ENCODE measurements around the gene WFDC13.
"Not testable (repeated sequence)": the region's sequence is repeated elsewhere in the genome, so short reads cannot be mapped to it uniquely, and the experiment has no call there.

Gene WFDC13, protein sequence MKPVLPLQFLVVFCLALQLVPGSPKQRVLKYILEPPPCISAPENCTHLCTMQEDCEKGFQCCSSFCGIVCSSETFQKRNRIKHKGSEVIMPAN

DNA sequence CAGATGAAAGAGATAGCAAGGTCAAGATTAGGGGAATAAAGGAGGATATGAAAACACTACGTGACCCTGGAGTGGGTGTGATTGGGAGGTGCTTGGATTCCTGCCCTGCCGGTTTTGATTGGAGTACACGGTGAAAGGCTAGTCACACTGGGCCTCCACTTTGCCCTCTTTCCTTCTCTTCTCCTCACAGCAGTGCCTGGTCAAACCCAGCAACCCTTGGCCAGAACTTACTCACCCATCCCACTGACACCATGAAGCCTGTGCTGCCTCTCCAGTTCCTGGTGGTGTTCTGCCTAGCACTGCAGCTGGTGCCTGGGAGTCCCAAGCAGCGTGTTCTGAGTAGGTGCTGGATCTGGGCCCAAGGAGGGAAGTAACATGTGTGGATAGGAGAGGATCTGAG is at the start of gene WFDC13:
TSS of gene WFDC13 (plus strand) at position 166 of the 400 bp plus-strand sequence. CDS start at position 252, 86 bp downstream.
- no peak for DNase-seq

DNA sequence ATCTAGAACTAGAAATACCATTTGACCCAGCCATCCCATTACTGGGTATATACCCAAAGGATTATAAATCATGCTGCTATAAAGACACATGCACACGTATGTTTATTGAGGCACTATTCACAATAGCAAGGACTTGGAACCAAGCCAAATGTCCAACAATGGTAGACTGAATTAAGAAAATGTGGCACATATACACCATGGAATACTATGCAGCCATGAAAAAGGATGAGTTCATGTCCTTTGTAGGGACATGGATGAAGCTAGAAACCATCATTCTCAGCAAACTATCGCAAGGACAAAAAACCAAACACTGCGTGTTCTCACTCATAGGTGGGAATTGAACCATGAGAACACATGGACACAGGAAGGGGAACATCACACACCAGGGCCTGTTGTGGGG is 44.8 kb upstream of the WFDC13 start:
- DNase-seq = not testable (repeated sequence)

DNA sequence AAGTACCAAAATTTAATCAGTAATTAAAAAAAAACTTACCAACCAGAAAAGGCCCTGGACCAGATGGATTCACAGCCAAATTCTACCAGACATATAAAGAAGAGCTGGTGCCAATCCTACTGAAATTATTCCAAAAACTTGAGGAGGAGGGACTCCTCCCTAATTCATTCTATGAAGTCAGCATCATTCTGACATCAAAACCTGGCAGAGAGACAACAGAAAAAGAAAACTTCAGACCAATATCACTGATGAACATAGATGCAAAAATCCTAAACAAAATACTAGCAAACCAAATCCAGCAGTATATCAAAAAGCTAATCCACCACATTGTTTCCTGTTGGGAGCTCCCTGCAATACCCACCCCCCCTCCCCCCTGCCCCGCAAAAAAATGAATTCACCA is 31.7 kb upstream of the WFDC13 start, which contains the start of gene WFDC11:
TSS of gene WFDC11 (minus strand) at position 101 of the 400 bp plus-strand sequence. CDS start 19,639 bp downstream, outside the sequence.
- DNase-seq = no peak

DNA sequence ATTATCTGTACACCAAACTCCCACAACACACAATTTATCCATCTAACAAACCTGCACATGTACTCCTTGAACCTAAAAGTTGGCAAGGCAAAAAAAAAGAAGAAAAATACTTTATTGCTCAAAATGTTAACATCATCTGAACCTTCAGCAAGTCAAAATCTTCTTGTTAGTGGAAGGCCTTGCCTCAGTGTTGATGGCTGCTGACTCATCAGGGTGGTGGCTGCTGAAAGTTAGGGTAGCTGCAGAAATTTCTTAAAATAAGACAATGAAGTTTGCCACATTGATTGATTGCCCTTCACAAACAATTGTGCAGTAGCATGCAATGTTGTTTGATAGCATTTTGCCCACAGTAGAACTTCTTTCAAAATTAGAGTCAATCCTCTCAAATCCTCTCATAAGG is 29.1 kb upstream of the WFDC13 start:
- DNase-seq = no peak

DNA sequence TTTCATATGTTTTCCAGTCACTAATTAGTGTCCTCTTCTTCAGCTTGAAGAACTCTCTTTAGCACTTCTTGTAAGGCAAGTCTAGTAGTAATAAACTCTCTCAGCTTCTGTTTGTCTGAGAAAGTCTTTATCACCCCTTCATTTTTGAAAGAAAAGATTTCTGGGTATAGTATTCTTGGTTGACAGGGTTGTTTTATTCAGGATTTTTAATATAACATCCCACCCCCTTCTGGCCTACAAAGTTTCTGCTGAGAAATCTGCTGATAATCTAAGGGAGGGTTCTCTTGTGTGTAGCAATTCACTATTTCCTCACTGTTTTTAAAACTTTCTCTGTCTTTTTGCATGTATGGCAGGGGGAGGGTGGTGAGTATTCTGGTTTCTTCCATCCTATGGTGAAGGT is 22.2 kb upstream of the WFDC13 start:
- DNase-seq = no peak

DNA sequence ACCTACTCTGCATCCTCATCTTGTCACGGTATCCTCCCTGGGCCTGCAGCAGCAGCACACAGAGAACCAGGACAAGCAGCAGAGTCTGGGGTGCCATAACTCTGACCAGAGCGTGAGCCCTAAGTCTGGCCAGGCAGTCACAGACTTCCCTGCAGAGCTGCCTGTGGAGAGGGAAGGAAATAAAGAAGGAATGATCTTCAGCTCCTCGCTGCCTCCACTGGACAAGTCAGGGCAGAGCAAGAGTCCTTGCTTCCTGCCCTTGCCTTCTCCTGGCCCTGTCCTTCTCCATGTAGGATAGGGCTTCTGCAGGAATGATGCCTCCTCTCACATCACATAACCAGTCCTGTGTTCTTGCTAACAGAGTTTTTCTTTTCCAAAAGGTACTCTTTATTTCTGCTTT is 15.9 kb upstream of the WFDC13 start:
- no peak for DNase-seq

DNA sequence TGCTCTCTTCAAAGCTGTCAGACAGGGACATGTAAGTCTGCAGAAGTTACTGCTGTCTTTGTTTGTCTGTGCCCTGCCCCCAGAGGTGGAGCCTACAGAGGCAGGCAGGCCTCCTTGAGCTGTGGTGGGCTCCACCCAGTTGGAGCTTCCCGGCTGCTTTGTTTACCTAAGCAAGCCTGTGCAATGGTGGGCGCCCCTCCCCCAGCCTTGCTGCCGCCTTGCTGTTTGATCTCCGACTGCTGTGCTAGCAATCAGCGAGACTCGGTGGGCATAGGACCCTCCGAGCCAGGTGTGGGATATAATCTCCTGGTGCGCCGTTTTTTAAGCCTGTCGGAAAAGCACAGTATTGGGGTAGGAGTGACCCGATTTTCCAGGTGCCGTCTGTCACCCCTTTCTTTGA is 8.5 kb upstream of the WFDC13 start:
- DNase-seq = not testable (repeated sequence)

DNA sequence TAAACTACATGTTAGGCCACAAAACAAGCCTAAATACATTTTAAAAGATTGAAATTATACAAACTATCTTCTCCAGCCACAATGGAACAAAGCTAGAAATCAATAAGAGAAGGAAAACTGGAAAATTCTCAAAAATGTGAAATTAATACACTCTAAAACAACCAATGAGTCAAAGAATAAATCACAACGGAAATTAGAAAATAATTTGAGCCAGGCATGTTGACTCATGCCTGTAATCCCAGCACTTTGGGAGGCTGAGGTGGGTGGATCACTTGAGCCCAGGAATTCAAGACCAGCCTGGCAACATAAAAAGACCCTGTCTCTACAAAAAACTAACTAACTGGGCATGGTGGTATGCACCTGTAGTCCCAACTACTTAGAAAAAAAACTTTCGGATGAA is 6.3 kb upstream of the WFDC13 start:
- DNase-seq = no peak

DNA sequence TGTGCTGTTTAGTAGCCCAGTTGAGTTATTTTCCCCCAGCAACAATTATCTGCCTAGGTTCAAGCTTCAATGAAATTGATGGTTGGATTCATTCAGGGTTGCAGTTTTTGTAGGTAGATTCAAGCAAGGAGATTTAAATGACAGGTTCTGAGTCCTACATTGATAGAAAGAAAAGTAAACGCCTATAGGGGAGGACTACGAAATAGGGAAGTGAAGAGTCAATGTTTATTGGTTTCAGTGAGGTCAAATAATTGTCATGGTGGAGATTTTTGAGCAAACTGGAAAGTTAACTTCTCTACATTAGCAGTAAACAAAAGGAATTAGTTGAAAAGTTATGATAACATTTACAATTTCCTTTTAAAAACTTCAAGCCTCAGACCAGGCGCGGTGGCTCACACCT is 734 bp upstream of the WFDC13 start:
- no peak for DNase-seq

DNA sequence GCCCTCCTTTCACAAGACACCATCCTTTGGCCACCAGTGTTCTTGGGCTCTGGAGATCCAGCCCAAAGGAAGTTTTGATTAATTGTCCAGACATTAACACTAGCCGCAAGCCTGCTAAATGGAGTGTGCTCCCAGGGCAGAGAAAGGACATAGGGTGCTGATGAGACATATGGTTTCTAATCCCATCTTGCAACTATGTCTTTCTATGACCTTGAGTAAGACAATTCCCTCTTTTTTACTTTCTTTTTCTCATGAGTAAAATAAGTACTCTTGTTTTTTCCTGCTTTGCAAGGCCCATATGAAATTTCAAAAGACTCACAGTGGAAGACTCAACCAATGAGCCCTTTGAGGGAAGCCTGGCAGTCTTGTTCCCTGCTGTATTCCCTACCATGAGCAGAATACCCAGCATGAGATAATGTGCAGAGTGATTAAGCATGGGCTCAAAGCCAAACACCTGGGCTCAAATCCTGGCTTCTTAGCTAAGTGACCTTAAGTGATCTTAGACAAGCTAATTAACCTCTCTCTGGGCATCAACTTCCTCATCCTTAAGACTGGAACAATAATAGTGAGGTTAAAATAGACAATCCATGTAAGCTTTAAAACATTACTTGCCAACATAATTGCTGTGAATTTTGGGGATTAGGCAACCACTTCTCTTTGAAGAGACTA is 3.3 kb downstream of the WFDC13 start, which contains the start of gene WFDC10B:
TSS of gene WFDC10B (minus strand) at position 51 of the 669 bp plus-strand sequence. CDS start 19,027 bp downstream, outside the sequence.
- DNase-seq = no peak

DNA sequence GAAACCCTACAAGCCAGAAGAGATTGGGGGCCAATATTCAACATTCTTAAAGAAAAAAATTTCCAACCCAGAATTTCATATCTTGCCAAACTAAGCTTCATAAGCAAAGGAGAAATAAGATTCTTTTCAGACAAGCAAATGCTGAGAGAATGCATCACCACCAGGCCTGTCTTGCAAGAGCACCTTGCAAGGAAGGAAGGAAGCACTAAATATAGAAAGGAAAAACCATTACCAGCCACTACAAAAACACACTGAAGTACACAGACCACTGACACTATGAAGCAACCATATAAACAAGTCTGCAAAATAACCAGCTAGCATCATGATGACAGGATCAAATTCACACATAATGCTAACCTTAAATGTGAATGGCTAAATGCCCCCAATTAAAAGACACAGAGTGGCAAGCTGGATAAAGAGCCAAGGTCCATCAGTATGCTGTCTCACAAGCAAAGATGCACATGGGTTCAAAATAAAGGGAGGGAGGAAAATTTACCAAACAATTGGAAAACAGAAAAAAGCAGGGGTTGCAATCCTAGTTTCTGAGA is 14.4 kb downstream of the WFDC13 start:
- not testable (repeated sequence) for DNase-seq

DNA sequence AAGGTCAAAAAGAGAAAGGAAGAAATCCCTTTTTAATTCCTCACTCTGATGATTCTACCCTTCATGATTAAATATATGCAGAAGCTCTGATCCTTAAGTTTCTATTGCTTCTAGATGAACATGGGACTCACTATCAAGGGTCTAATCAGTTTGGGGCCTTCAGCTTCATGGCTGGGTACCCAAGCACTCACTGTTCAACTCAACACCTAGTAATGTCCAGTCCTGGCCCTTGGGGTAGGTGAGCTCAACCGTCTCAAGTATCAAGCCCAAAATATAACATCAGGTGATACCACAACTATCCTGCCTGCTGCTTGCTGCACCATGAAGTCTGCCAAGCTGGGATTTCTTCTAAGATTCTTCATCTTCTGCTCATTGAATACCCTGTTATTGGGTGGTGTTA is 20.2 kb downstream of the WFDC13 start, which contains the start of gene SPINT4:
TSS of gene SPINT4 (plus strand) at position 301 of the 400 bp plus-strand sequence. CDS start at position 322, 21 bp downstream.
- no peak for DNase-seq

DNA sequence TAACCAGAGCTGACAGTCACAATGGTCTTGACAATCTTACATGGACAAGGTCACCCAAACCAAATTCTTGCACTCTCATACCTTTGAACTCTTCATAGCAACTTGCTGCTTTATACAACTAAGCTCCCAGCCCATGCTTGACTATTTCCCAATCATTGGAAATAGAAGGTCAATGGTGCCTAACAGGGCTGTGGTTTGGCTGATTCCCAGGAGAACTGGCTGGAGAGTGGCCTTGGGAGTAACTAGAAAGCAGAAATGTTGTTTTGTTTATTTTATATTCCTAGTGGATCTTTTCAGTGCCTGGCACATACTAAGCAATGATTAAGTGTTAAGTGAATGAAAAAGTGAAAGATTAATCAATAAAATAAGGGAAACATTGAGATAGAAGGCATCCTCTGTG is 23.3 kb downstream of the WFDC13 start:
- no peak for DNase-seq

DNA sequence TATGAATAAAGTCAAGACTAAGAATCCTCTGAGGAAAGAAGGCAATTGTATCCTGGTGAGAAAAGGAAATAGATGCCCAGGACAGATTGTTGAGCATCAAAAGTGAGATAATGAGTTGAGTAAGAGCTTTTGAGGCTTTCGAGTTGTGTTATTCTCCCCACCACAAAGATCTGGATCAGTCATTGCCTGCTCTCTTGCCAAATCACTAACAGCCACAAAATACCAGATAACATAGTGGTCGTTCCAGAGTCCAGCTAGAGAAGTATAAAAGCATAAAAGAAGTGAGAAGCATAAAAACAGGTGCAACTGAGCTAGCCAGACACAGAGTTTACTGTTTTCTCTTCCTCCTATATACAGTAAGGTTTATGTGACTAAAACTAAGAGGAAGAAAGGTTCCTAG is 25.2 kb downstream of the WFDC13 start:
- no peak for DNase-seq

DNA sequence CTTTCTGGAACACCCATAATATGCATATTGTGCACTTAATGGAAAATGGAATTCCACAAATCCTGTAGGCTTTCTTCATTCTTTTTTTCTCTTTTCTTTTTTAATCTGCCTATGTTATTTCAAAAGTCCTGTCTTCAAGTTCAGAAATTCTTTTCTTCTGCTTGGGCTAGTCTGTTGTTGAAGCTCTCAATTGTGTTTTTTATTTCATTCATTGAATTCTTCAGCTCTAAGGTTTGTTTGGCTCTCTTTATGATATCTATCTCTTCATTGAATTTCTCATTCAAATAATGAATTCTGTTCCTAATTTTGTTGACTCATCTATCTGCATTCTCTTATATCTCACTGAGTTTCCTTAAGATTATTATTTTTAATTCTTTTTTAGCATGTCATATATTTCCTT is 30.4 kb downstream of the WFDC13 start:
- no peak for DNase-seq

DNA sequence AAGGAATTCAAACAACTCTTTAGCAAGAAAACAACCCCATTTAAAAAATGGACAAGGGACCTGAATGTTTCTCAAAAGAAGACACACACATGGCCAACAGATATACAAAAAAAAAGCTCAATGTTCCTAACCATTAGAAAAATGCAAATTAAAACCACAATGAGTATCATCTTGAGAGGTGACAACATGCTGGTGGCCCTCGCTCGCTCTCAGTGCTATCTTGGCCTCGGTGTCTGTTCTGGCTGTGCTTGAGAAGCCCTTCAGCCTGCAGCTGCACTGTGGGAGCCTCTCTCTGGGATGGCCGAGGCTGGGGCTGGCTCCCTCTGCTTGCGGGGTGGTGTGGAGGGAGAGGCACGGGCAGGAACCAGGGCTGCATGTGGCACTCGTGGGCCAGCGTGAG is 33.7 kb downstream of the WFDC13 start:
- no peak for DNase-seq

DNA sequence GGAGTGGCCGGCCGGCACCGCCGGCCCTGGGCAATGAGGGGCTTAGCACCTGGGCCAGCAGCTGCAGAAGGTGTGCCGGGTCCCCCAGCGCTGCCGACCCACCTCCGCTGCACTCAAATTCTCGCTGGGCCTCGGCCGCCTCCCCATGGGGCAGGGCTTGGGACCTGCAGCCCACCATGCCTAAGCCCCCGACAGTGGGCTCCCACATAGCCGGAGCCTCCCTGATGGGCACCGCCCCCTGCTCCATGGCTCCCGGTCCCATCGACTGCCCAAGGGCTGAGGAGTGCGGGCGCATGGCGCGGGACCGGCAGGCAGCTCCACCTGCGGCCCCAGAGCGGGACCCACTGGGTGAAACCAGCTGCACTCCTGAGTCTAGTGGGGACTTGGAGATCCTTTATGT is 34.1 kb downstream of the WFDC13 start:
- no peak for DNase-seq

DNA sequence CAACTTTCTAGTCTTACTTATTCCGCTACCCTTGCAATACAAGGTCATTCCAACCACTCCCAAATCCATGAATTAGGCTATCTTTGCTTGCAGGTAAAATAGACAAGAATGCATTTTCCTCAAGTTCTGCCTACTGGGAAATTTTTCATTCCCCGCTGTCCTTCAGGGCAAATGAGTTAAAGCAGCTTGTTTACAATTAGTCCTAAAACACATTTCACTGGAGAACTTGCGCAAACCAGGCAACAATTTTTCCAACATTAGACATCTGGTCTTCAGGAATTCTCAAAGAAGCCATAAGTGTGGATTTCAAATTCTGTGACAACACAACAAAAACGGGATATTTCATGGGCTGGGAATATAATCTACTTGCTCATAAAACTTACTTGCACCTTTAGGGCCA is 40.8 kb downstream of the WFDC13 start:
- no peak for DNase-seq

DNA sequence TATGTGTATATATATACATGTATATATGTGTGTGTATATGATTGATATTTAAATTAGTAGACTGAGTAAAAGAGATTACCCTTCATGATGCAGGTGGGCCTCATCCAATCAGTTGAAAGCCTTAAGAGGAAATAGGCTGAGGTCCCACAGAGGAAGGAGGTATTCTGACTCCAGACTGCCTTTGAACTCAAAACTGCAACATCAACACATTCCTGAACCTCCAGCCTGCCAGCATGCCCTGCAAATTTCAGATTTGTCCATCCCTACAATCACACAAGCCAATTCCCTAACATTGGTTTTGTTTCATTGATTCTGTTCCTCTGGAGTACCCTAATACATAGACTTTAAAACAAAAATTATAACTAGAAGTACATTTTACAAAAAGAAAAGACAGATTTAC is 43.2 kb downstream of the WFDC13 start:
- DNase-seq = no peak

DNA sequence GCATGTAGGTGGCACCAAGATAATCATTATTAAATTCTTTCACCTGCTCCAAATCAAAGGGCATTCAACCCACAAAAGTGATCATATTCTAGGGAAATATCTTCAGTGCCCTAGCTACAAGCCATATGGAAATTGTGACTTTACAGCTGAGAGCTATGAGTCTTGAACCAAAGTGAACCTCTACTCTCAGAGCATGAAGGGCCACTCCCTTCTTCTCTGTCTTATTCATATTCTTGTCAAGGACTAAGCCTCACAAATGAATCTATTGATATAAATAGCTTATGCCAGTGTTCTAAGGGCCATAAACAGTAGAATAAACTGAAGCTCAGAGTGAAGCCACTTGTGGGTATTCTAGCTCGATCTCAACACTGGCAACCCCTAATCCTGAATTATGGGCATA is 49.9 kb downstream of the WFDC13 start:
- DNase-seq = no peak

DNA sequence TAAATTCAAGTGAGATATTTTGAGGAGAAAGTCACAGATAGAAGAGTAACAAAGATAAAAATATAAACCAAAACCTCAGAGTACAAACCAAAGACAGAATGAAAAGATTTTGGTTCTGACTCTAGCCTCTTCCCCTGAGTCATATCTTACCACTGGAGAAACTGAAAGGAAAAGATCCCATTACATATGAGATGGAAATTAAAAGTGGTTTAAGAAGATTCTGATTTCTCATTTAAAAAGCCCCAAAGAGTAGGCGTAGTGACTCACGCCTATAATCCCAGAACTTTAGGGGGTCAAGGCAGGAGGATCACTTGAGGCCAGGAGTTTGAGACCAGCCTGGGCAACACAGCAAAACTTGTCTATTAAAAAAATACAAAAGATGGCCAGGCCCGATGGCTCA is 50.9 kb downstream of the WFDC13 start:
- DNase-seq = no peak

DNA sequence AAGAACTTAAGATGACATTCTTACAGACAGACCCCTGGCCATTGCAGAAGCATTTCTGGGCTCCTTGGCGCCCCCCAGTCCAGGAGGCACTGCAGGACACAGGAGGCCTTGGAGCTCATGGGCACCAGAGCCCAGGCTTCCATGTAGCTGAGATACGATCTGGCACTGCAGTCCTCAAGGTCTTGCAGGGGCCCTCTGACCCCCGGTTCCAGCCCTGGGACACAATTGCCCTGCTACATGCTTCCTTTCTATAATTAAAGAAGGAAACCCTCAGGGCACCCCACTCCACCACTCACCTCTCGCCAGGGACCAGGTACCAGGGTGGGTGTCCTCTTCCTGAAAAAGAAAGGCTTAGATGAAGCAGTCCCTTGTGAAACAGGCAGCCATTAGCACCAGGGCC is 56.3 kb downstream of the WFDC13 start:
- no peak for DNase-seq

All from NCI-H2081 treated with DMSO at 0.1 percent for 48 hours (cell line).